ENCODE measurements around the gene PHF12.

The PHF12 gene

GRCh38 chr17:28989028-28989427, 37.7 kb upstream of the PHF12 start:
- no peaks in the 10 kb centered on the region for H3K9me3 ChIP-seq (ENCODE audit: control insufficient read depth in 1 of 2, low read length in 2 of 2)
- peaks cover 0 to 5% of the 10 kb centered on the region in 2 donors for H3K4me1 ChIP-seq (ENCODE audit: control insufficient read depth in 1 of 2, insufficient read depth in 2 of 2, low read length in 2 of 2)
- H3K9ac ChIP-seq (ENCODE audit: low read depth in 1 of 2, low read length in 2 of 2), result no peak overlapping the region
- H3K27ac ChIP-seq (ENCODE audit: low read depth, low read length), result no peak overlapping the region
- peaks cover 0 to 4% of the 10 kb centered on the region in 2 donors for H3K27me3 ChIP-seq (ENCODE audit: control insufficient read depth in 1 of 2, insufficient read depth in 2 of 2, low read length in 2 of 2)
- no peak overlapping the region for H3K4me3 ChIP-seq (ENCODE audit: low read depth in 1 of 2, low read length in 2 of 2)
- no peaks in the 10 kb centered on the region for H3K36me3 ChIP-seq (ENCODE audit: control insufficient read depth in 1 of 2, insufficient read depth in 2 of 2, low read length in 2 of 2)

- Histone ChIP-seq H3K4me1 (ENCODE audit: control insufficient read depth in 1 of 2, insufficient read depth in 2 of 2, low read length in 2 of 2) (peaks cover 0 to 6% of the 10 kb centered on the region in 2 donors), H3K27ac (ENCODE audit: low read depth, low read length) (no peak overlapping the region), H3K4me3 (ENCODE audit: low read depth in 1 of 2, low read length in 2 of 2) (no peak overlapping the region), H3K9ac (ENCODE audit: low read depth in 1 of 2, low read length in 2 of 2) (no peak overlapping the region), H3K9me3 (ENCODE audit: control insufficient read depth in 1 of 2, low read length in 2 of 2) (no peaks in the 10 kb centered on the region), H3K36me3 (ENCODE audit: control insufficient read depth in 1 of 2, insufficient read depth in 2 of 2, low read length in 2 of 2) (no peaks in the 10 kb centered on the region), H3K27me3 (ENCODE audit: control insufficient read depth in 1 of 2, insufficient read depth in 2 of 2, low read length in 2 of 2) (peaks cover 0 to 4% of the 10 kb centered on the region in 2 donors)
Observed at GRCh38 chr17:28988475-28988874, 37.2 kb upstream of the PHF12 start.

GRCh38 chr17:28986714-28987655, 35.7 kb upstream of the PHF12 start:
- Histone ChIP-seq H3K36me3 (ENCODE audit: control insufficient read depth in 1 of 2, insufficient read depth in 2 of 2, low read length in 2 of 2) (no peaks in the 10 kb centered on the region), H3K9ac (ENCODE audit: low read depth in 1 of 2, low read length in 2 of 2) (no peak overlapping the region), H3K27me3 (ENCODE audit: control insufficient read depth in 1 of 2, insufficient read depth in 2 of 2, low read length in 2 of 2) (peaks cover 0 to 4% of the 10 kb centered on the region in 2 donors), H3K4me1 (ENCODE audit: control insufficient read depth in 1 of 2, insufficient read depth in 2 of 2, low read length in 2 of 2) (peaks cover 9 to 10% of the 10 kb centered on the region in 2 donors), H3K4me3 (ENCODE audit: low read depth in 1 of 2, low read length in 2 of 2) (no peak overlapping the region), H3K9me3 (ENCODE audit: control insufficient read depth in 1 of 2, low read length in 2 of 2) (no peaks in the 10 kb centered on the region), H3K27ac (ENCODE audit: low read depth, low read length) (no peak overlapping the region)

- no peaks in the 10 kb centered on the region for H3K9me3 ChIP-seq (ENCODE audit: control insufficient read depth in 1 of 2, low read length in 2 of 2)
- H3K9ac ChIP-seq (ENCODE audit: low read depth in 1 of 2, low read length in 2 of 2), result no peak overlapping the region
- H3K27me3 ChIP-seq (ENCODE audit: control insufficient read depth in 1 of 2, insufficient read depth in 2 of 2, low read length in 2 of 2), result peaks cover 0 to 4% of the 10 kb centered on the region in 2 donors
- no peak overlapping the region for H3K27ac ChIP-seq (ENCODE audit: low read depth, low read length)
- no peak overlapping the region for H3K4me3 ChIP-seq (ENCODE audit: low read depth in 1 of 2, low read length in 2 of 2)
- no peaks in the 10 kb centered on the region for H3K36me3 ChIP-seq (ENCODE audit: control insufficient read depth in 1 of 2, insufficient read depth in 2 of 2, low read length in 2 of 2)
- peaks cover 5 to 9% of the 10 kb centered on the region in 2 donors for H3K4me1 ChIP-seq (ENCODE audit: control insufficient read depth in 1 of 2, insufficient read depth in 2 of 2, low read length in 2 of 2)
Observed at GRCh38 chr17:28985950-28986713, 34.8 kb upstream of the PHF12 start.

GRCh38 chr17:28983286-28984230, 32.2 kb upstream of the PHF12 start:
- Histone ChIP-seq H3K4me3 (ENCODE audit: low read depth in 1 of 2, low read length in 2 of 2) (no peak overlapping the region), H3K27me3 (ENCODE audit: control insufficient read depth in 1 of 2, insufficient read depth in 2 of 2, low read length in 2 of 2) (peaks cover 0 to 4% of the 10 kb centered on the region in 2 donors), H3K9me3 (ENCODE audit: control insufficient read depth in 1 of 2, low read length in 2 of 2) (no peaks in the 10 kb centered on the region), H3K9ac (ENCODE audit: low read depth in 1 of 2, low read length in 2 of 2) (no peak overlapping the region), H3K36me3 (ENCODE audit: control insufficient read depth in 1 of 2, insufficient read depth in 2 of 2, low read length in 2 of 2) (no peaks in the 10 kb centered on the region), H3K27ac (ENCODE audit: low read depth, low read length) (no peak overlapping the region), H3K4me1 (ENCODE audit: control insufficient read depth in 1 of 2, insufficient read depth in 2 of 2, low read length in 2 of 2) (peaks cover 5 to 9% of the 10 kb centered on the region in 2 donors)

GRCh38 chr17:28982131-28982793, 30.9 kb upstream of the PHF12 start:
- Histone ChIP-seq H3K4me1 (ENCODE audit: control insufficient read depth in 1 of 2, insufficient read depth in 2 of 2, low read length in 2 of 2) (peaks cover 10% of the 10 kb centered on the region in 2 donors), H3K27me3 (ENCODE audit: control insufficient read depth in 1 of 2, insufficient read depth in 2 of 2, low read length in 2 of 2) (peaks cover 2 to 9% of the 10 kb centered on the region in 2 donors), H3K4me3 (ENCODE audit: low read depth in 1 of 2, low read length in 2 of 2) (no peak overlapping the region), H3K9ac (ENCODE audit: low read depth in 1 of 2, low read length in 2 of 2) (no peak overlapping the region), H3K36me3 (ENCODE audit: control insufficient read depth in 1 of 2, insufficient read depth in 2 of 2, low read length in 2 of 2) (no peaks in the 10 kb centered on the region), H3K27ac (ENCODE audit: low read depth, low read length) (peak overlapping the region; percentile 50), H3K9me3 (ENCODE audit: control insufficient read depth in 1 of 2, low read length in 2 of 2) (no peaks in the 10 kb centered on the region)

- Histone ChIP-seq H3K9ac (ENCODE audit: low read depth in 1 of 2, low read length in 2 of 2) (no peak overlapping the region), H3K4me1 (ENCODE audit: control insufficient read depth in 1 of 2, insufficient read depth in 2 of 2, low read length in 2 of 2) (peaks cover 31 to 37% of the 10 kb centered on the region in 2 donors), H3K27me3 (ENCODE audit: control insufficient read depth in 1 of 2, insufficient read depth in 2 of 2, low read length in 2 of 2) (peaks cover 2 to 5% of the 10 kb centered on the region in 2 donors), H3K36me3 (ENCODE audit: control insufficient read depth in 1 of 2, insufficient read depth in 2 of 2, low read length in 2 of 2) (no peaks in the 10 kb centered on the region), H3K9me3 (ENCODE audit: control insufficient read depth in 1 of 2, low read length in 2 of 2) (no peaks in the 10 kb centered on the region), H3K27ac (ENCODE audit: low read depth, low read length) (no peak overlapping the region), H3K4me3 (ENCODE audit: low read depth in 1 of 2, low read length in 2 of 2) (no peak overlapping the region)
Observed at GRCh38 chr17:28978356-28978964, 27.1 kb upstream of the PHF12 start.

GRCh38 chr17:28977659-28978355, 26.5 kb upstream of the PHF12 start:
- H3K9me3 ChIP-seq (ENCODE audit: control insufficient read depth in 1 of 2, low read length in 2 of 2), result no peaks in the 10 kb centered on the region
- no peak overlapping the region for H3K4me3 ChIP-seq (ENCODE audit: low read depth in 1 of 2, low read length in 2 of 2)
- H3K4me1 ChIP-seq (ENCODE audit: control insufficient read depth in 1 of 2, insufficient read depth in 2 of 2, low read length in 2 of 2), result peaks cover 32 to 35% of the 10 kb centered on the region in 2 donors
- no peaks in the 10 kb centered on the region for H3K36me3 ChIP-seq (ENCODE audit: control insufficient read depth in 1 of 2, insufficient read depth in 2 of 2, low read length in 2 of 2)
- H3K27me3 ChIP-seq (ENCODE audit: control insufficient read depth in 1 of 2, insufficient read depth in 2 of 2, low read length in 2 of 2), result peaks cover 2 to 5% of the 10 kb centered on the region in 2 donors
- H3K9ac ChIP-seq (ENCODE audit: low read depth in 1 of 2, low read length in 2 of 2), result no peak overlapping the region
- no peak overlapping the region for H3K27ac ChIP-seq (ENCODE audit: low read depth, low read length)

All from duodenal mucosa (tissue), 2 donors.